HG02884 (cell line): ENCODE results near the gene SLC12A6.
"Not testable (repeated sequence)": the region's sequence is repeated elsewhere in the genome, so short reads cannot be mapped to it uniquely, and the experiment has no call there.

Experiments
- ATAC-seq: cut with Tn5 transposase; IDR thresholded peaks from one replicate; pipeline ENCODE4 v1.9.1; 2021; ENCODE audit warnings: mild to moderate bottlenecking, moderate library complexity; ENCODE audit not compliant: unreplicated experiment

The SLC12A6 gene

DNA sequence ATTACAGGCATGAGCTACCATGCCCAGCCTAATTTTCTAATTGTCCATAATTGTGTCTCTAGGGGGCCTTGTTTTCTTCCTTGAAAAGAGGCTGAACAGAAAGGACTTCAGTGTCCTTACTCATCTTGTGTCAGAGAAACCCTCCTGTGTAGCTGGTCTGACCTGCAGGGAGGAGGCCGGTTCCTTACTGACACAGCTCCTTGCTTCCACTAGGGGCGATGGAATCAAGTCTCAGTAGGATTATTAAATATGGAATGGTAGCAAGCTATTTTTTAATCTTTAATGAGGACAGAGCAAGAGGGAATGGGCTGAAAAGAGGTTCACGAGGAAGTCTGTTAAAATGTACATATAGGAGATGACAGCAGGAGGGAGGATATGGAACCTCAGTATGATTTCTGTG lies 20.8 kb upstream of the SLC12A6 start:
- ATAC-seq = no peak

GRCh38 chr15:34357653-34358052 lies 20.1 kb upstream of the SLC12A6 start:
- no peak for ATAC-seq

DNA sequence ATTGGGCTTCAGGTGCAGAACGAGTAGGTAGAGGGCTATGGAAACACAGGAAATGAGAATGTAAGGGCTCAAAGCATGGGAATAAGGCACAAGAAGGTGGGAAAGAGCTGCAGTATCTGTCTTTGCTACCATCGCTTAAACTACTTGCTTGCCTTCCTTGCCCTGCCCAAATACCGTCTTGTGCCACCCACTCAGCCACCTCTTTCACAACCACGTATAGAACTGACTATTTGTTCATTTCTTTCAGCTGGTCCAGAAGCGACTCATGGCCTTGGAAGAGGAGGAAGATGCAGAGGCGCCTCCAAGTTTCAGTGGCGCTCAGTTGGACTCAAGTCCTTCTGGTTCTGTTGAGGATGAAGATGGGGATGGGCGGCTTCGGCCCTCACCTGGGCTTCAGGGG lies 17.7 kb upstream of the SLC12A6 start:
- no peak for ATAC-seq

GRCh38 chr15:34354286-34354685 lies 16.7 kb upstream of the SLC12A6 start:
- ATAC-seq = no peak

DNA sequence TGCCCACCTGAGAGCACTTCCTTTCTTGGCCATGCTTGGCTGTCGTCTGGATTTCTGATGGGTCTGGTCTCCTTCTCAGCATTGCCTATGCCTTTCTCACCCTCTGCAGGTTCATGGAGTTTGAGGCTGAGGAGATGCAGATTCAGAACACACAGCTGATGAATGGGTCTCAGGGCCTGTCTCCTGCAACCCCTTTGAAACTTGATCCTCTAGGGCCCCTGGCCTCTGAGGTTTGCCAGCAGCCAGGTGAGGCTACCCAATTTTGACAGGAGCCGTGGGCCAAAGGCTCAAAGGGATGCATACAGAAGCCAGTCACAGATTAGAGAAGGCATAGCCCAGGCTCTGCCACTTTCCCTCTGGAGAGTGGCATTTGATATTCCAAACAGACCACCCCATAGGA lies 16.0 kb upstream of the SLC12A6 start:
- no peak for ATAC-seq

DNA sequence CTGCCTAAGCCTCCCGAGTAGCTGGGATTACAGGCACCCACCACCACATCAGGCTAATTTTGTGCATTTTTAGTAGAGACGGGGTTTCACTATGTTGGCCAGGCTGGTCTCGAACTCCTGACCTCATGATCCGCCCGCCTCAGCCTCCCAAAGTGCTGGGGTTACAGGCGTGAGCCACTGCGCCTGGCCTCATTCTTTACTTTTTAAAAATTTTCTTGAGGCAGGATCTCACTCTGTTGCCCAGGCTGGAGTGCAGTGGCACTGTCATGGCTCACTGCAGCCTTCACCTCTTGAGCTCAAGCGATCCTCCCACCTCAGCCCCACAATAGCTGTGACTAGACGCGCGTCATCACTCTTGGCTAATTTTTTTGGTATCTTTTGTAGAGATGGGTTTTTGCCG lies 15.4 kb upstream of the SLC12A6 start:
- not testable (repeated sequence) for ATAC-seq

- no peak for ATAC-seq
Observed at GRCh38 chr15:34349769-34350168, 12.2 kb upstream of the SLC12A6 start.

DNA sequence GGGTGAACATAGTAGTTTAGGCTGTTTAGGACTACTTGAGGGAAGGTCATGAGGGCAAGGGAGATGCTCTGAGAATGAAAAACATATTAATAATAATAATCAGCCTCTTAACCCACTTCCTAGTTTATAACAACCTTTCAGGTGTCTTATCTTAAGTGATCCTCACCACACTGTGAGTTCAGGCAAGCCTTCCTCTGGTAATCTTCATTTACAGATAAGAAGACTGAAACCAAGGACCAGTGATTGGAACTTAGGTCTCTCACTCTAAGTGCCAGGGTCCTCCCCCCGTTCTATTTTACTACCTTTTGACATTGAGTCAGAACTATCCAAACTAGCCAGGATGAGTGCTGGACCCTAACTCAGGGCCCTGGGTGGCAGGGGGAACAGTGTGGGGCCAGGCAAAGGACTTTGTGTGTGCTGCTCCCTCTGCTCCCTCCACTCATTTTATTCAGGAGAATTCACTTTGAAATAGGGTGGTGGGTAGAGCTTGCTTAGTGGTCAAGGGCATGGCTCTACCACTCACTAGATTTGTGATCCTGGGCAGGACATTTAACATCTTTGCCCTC lies 11.2 kb upstream of the SLC12A6 start:
- ATAC-seq = no peak

GRCh38 chr15:34347951-34348638 lies 10.5 kb upstream of the SLC12A6 start:
- ATAC-seq = no peak

DNA sequence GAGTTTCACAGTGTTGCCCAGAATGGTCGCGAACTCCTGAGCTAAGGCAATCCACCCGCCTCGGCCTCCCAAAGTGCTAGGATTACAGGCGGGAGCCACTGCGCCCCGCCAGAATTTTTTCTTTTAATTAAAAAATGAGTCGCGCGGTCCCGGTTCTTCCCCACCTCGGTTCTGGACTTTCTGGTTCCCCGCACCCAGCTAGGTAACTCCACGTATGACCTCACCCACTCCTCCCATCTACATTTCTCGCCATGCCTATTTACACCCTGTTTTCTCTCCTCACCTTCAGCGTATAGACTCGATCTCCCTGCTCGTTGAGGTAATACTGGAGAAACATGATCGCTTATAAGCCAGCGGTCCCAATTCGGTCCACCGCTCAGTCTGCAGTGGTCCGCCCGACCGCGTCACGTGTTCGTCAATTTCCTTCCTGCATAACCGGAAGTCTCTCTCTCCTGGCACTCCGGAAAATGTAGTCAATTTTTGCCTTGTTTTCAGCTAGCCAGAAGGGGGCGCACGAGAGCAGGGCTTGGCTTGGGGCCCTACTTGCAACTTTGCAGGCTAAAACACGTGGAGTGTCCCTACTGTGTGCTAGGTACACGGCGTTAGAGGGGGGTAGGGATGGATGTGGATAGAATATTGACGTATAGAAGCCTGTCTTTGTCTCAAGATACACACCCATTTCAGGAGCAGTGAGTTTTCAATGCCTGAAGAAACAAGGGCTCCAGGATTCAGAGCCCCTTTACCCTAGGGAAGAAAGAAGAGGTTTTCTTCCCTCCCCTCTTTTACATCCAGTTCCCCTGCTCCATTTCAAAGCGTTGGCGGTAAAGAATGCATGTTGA lies 5.4 kb upstream of the SLC12A6 start, which contains the start of the genes NOP10 and NUTM1:
NOP10 (minus strand) TSS at position 400 of the 839 bp plus-strand sequence; CDS start at position 337, 63 bp downstream.
NUTM1 (plus strand) TSS at position 579 of the 839 bp plus-strand sequence. CDS start 382 bp downstream, outside the sequence.
- peak; percentile 88 for ATAC-seq

DNA sequence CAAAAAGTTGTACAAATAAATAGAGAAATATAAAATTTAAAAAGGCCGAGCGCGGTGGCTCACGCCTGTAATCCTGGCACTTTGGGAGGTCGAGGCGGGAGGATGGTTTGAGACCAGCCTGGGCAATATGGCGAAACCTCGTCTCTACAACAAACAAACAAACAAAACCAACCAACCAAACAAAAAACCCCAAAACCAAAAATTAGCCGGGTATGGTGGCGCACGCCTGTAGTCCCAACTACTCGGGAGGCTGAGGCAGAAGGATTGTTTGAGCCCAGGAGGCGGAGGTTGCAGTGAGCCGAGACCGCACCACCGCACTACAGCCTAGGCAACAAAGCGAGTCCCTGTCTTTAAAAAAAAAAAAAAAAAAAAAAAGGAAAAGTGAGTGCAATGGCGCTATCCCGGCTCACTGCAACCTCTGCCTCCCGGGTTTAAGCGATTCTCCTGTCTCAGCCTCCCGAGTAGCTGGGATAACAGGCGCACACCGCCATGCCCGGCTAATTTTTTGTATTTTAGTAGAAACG lies 4.7 kb upstream of the SLC12A6 start:
- not testable (repeated sequence) for ATAC-seq

GRCh38 chr15:34341381-34342212 lies 4.0 kb upstream of the SLC12A6 start:
- no peak for ATAC-seq

DNA sequence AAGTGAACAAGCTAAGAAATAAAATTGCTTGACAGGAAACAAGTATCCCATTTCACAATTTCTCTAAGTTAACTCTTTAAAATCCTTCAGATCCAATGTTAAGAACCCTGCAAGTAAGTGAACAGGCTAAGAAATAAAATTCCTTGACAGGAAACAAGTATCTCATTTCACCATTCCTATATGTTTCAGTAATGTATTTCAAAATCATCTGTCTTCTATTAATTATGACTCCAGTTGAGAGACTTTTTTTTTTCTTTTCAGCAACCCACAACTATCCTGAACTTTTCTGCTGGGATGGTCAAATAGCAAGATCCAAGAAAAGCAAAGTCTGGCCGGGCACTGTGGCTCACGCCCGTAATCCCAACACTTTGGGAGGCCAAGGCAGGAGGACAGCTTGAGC lies 2.4 kb upstream of the SLC12A6 start:
- ATAC-seq = no peak

- ATAC-seq = no peak
Observed at GRCh38 chr15:34338347-34338746, 766 bp upstream of the SLC12A6 start.

DNA sequence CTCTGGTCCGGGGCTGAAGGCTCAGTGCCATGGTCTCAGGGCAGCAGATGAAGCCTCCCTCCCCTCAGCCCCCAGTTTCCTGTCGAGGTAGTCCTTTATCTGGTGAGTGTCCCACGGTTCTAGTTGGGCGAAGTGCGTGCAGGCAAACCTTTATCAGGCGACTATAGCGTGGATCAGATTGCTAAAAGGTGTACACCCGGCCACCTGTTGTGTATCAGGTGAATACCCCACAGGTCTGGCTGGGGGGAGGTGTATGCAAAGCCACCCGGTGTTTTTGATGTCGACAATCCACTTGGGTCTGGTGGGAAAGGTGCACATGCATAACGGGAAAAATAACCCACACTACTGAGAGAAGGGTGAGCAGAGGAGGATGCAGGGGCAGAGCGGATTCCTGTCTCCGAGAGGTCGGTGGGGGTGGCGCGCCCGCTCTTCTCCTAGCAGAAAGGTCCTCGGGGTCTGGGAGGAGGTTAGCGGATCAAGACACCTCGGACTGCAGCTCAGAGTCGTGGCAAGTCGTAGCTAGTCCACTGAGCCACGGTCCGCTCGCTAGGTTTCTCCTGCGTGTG lies 507 bp downstream of the SLC12A6 start:
- no peak for ATAC-seq

GRCh38 chr15:34336231-34336990 lies 1.2 kb downstream of the SLC12A6 start:
- ATAC-seq = no peak

- no peak for ATAC-seq
Observed at GRCh38 chr15:34335176-34336032, 2.2 kb downstream of the SLC12A6 start.

- ATAC-seq = no peak
Observed at GRCh38 chr15:34334672-34335071, 2.9 kb downstream of the SLC12A6 start.
